ENCODE data around the gene RABGAP1L.

The RABGAP1L gene

DNA sequence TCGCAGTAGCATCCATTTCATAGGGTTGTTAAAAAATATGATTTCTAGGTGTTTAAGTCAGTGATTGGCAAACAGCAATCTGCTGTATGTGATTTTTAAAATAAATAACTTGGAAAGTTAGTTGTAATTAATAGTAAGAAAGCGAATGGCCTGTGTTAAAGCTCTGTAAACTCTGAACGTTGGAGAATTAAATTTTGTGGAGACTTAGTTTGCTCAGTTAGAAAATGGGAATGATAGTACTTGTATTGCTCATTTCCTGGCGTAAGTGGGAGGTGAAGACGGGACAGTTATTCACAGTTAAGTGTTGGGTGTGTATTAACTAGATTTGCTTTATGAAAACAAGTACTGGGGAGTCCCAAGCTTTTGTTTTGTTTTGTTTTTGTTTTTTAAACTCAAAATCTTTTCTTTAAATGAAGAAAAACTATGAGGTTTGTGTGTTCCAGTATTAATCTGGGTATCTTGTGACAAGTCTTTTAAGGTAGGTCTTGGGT lies 841.4 kb downstream of the RABGAP1L start:
- TF ChIP-seq ZNF274 (IDR thresholded peaks at IDR 0.05; ENCODE audit: low read depth, low read length): no peak
- TF ChIP-seq YY1 (IDR thresholded peaks at IDR 0.05; ENCODE audit: insufficient read depth, insufficient read length): no peak
- no peak for TF ChIP-seq SUZ12 (IDR thresholded peaks at IDR 0.05; ENCODE audit: extremely low read depth, insufficient read depth, insufficient read length)
- H3K4me3 ChIP-seq (ENCODE audit: insufficient read length, low read depth): peak overlapping the region; percentile 98
- no peaks in the 10 kb centered on the region for H3K4me1 ChIP-seq (ENCODE audit: insufficient read depth, insufficient read length)
- no peak for DNase-seq (ENCODE audit: low read depth, low spot score)
- H3K9ac ChIP-seq (ENCODE audit: insufficient read length, low read depth): peak overlapping the region; percentile 100
- no peaks in the 10 kb centered on the region for H3K27me3 ChIP-seq (ENCODE audit: insufficient read depth, insufficient read length)
- no peaks in the 10 kb centered on the region for H3K9me3 ChIP-seq (ENCODE audit: insufficient read depth, low read length)
- peaks cover 41% of the 10 kb centered on the region for H3K36me3 ChIP-seq (ENCODE audit: insufficient read depth, insufficient read length, low read length)

DNA sequence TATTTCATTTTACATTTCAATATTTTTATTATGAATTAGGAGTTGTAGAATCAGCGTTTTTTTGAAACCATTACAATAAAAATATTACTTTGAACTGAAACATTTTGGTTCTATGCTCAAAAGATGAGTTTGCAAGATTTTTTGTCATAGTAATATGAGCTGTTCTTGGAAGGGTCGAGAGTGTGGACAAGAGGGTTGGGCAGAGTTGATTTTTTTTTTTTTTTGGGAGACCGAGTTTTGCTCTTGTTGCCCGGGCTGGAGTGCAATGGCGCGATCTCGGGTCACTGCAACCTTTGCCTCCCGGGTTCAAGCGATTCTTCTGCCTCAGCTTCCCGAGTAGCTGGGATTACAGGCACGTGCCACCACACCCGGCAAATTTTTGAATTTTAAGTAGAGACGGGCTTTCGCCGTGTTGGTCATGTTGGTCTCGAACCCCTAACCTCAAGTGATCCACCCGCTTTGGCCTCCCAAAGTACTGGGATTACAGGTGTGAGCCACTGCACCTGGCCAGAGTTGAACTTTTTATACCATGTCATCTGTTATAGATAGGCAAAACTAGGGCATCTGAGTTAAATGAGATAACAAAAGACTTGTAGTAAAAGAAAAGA lies 843.7 kb downstream of the RABGAP1L start:
- no peaks in the 10 kb centered on the region for H3K27me3 ChIP-seq (ENCODE audit: insufficient read depth, insufficient read length)
- no peak overlapping the region for H3K4me3 ChIP-seq (ENCODE audit: insufficient read length, low read depth)
- peaks cover 52% of the 10 kb centered on the region for H3K36me3 ChIP-seq (ENCODE audit: insufficient read depth, insufficient read length, low read length)
- no peak for DNase-seq (ENCODE audit: low read depth, low spot score)
- H3K9me3 ChIP-seq (ENCODE audit: insufficient read depth, low read length): no peaks in the 10 kb centered on the region
- TF ChIP-seq SUZ12 (IDR thresholded peaks at IDR 0.05; ENCODE audit: extremely low read depth, insufficient read depth, insufficient read length) (no peak), YY1 (IDR thresholded peaks at IDR 0.05; ENCODE audit: insufficient read depth, insufficient read length) (no peak), ZNF274 (IDR thresholded peaks at IDR 0.05; ENCODE audit: low read depth, low read length) (no peak)
- H3K4me1 ChIP-seq (ENCODE audit: insufficient read depth, insufficient read length): no peaks in the 10 kb centered on the region
- H3K9ac ChIP-seq (ENCODE audit: insufficient read length, low read depth): no peak overlapping the region

DNA sequence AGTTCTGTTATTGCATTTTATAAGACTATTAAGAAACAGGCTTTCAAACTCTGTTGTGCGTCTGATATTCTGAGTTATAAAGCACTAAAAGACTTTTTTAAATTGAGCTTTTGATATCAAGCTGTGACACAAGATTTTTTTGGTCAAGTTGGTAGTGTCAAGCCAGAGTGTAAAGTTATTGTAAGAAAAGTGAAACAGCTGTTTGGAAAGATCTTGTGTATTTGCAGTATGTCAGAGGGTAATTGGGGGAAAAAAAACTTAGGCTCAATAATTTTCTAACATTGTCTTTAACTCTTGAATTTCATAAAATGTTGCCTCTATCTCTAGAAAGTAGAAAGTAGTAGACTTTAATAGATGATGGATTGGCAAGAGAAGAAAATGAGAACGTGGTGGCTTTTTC lies 844.2 kb downstream of the RABGAP1L start:
- peaks cover 57% of the 10 kb centered on the region for H3K36me3 ChIP-seq (ENCODE audit: insufficient read depth, insufficient read length, low read length)
- H3K9me3 ChIP-seq (ENCODE audit: insufficient read depth, low read length): no peaks in the 10 kb centered on the region
- no peaks in the 10 kb centered on the region for H3K27me3 ChIP-seq (ENCODE audit: insufficient read depth, insufficient read length)
- TF ChIP-seq YY1 (IDR thresholded peaks at IDR 0.05; ENCODE audit: insufficient read depth, insufficient read length) (no peak), SUZ12 (IDR thresholded peaks at IDR 0.05; ENCODE audit: extremely low read depth, insufficient read depth, insufficient read length) (no peak), ZNF274 (IDR thresholded peaks at IDR 0.05; ENCODE audit: low read depth, low read length) (no peak)
- no peak overlapping the region for H3K9ac ChIP-seq (ENCODE audit: insufficient read length, low read depth)
- no peaks in the 10 kb centered on the region for H3K4me1 ChIP-seq (ENCODE audit: insufficient read depth, insufficient read length)
- no peak overlapping the region for H3K4me3 ChIP-seq (ENCODE audit: insufficient read length, low read depth)
- no peak for DNase-seq (ENCODE audit: low read depth, low spot score)

DNA sequence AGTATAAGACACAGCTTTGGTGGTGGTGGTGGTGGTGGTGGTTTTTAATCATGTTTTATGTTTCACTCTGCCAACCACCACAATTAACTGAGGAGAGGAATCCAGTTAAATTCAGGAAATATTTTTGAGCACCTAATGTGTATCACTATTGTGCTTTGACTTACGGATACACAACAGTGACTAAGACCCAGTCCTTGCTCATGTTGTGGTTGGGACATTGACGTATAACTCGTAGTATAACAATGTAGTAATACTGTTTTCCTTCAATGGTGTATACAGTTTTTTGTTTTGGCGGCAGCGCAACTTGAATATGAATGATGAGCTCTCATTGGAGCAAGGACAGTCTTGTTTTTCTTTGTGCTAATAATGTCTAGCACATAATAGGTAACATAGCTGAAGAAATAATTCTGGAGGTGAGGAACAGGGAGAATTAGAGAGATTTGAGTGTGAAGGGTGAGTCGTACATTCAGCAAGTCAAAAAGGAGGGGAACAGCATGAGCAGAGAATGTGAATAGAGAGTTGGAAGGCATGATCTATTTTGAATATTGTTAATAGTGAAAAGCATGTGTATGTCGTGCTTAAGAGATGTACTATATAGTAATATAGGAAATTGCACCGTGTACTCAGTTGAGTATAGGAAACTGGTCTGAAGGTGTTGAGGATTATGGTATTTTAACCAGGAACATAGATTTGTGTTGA lies 845.9 kb downstream of the RABGAP1L start:
- no peak overlapping the region for H3K9ac ChIP-seq (ENCODE audit: insufficient read length, low read depth)
- TF ChIP-seq YY1 (IDR thresholded peaks at IDR 0.05; ENCODE audit: insufficient read depth, insufficient read length): no peak
- TF ChIP-seq ZNF274 (IDR thresholded peaks at IDR 0.05; ENCODE audit: low read depth, low read length): no peak
- no peak for TF ChIP-seq SUZ12 (IDR thresholded peaks at IDR 0.05; ENCODE audit: extremely low read depth, insufficient read depth, insufficient read length)
- no peaks in the 10 kb centered on the region for H3K27me3 ChIP-seq (ENCODE audit: insufficient read depth, insufficient read length)
- H3K4me3 ChIP-seq (ENCODE audit: insufficient read length, low read depth): no peak overlapping the region
- no peak for DNase-seq (ENCODE audit: low read depth, low spot score)
- H3K9me3 ChIP-seq (ENCODE audit: insufficient read depth, low read length): no peaks in the 10 kb centered on the region
- peaks cover 72% of the 10 kb centered on the region for H3K36me3 ChIP-seq (ENCODE audit: insufficient read depth, insufficient read length, low read length)
- H3K4me1 ChIP-seq (ENCODE audit: insufficient read depth, insufficient read length): no peaks in the 10 kb centered on the region

DNA sequence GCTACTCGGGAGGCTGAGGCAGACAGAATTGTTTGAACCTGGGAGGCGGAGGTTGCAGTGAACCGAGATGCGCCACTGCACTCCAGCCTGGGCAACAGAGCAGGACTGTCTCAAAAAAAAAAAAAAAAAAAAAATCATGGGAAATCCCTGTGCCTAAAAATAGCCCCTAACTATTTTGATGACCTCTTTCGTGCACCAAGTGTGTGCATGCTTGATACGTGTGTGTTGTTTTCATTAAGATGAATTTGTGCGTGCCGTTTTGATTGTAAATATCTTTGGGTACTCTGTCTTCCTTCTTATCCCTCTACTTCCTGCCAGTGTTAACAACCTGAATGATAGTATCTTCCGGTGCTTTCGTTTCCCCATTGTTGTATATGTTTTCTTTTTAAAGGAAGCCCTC lies 850.2 kb downstream of the RABGAP1L start:
- no peak for DNase-seq (ENCODE audit: low read depth, low spot score)
- no peak overlapping the region for H3K9ac ChIP-seq (ENCODE audit: insufficient read length, low read depth)
- no peak for TF ChIP-seq YY1 (IDR thresholded peaks at IDR 0.05; ENCODE audit: insufficient read depth, insufficient read length)
- no peak for TF ChIP-seq ZNF274 (IDR thresholded peaks at IDR 0.05; ENCODE audit: low read depth, low read length)
- H3K9me3 ChIP-seq (ENCODE audit: insufficient read depth, low read length): no peaks in the 10 kb centered on the region
- no peaks in the 10 kb centered on the region for H3K4me1 ChIP-seq (ENCODE audit: insufficient read depth, insufficient read length)
- H3K27me3 ChIP-seq (ENCODE audit: insufficient read depth, insufficient read length): no peaks in the 10 kb centered on the region
- peaks cover 98% of the 10 kb centered on the region for H3K36me3 ChIP-seq (ENCODE audit: insufficient read depth, insufficient read length, low read length)
- H3K4me3 ChIP-seq (ENCODE audit: insufficient read length, low read depth): no peak overlapping the region

DNA sequence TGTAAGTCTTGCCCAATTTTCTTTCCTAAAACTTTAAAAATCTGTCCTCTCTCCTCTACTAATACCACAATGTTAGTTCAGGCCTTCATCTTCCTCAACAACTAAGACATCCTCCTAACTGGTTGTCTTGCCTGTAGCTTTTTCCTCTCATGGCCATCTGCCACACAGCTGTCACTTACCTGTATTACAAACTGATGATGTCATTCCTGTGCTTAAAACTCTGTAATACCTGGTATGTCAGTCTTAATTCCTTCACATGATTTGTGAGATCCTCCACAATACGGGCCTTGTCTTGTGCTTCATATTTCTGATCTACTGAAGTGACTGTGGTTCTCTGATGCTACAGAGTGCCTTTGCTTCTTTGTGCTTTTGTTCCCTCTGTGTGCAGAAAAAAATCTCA lies 854.1 kb downstream of the RABGAP1L start:
- no peak for DNase-seq (ENCODE audit: low read depth, low spot score)
- H3K36me3 ChIP-seq (ENCODE audit: insufficient read depth, insufficient read length, low read length): peaks cover 94% of the 10 kb centered on the region

DNA sequence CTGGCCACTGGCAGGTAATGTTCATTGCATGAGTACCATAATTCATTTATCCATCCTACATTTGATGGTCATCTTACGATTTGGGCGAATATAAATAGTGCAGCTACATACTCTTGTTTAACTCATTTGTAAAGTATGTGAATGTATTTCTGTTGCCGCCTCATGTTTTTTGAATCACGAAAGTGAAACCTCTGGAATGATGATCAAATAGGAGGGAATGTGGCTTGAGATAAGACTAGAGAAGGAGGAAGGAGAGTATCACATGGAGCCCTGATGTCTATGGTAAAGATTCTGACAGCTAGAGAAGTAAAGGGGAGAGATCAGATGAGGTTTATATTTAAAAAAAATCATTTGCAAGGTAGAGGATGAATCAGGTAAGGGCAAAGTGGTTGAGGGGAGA lies 855.9 kb downstream of the RABGAP1L start:
- DNase-seq (ENCODE audit: low read depth, low spot score): no peak
- no peaks in the 10 kb centered on the region for H3K27me3 ChIP-seq (ENCODE audit: insufficient read depth, insufficient read length)
- no peaks in the 10 kb centered on the region for H3K9me3 ChIP-seq (ENCODE audit: insufficient read depth, low read length)
- no peak for TF ChIP-seq YY1 (IDR thresholded peaks at IDR 0.05; ENCODE audit: insufficient read depth, insufficient read length)
- TF ChIP-seq SUZ12 (IDR thresholded peaks at IDR 0.05; ENCODE audit: extremely low read depth, insufficient read depth, insufficient read length): no peak
- TF ChIP-seq ZNF274 (IDR thresholded peaks at IDR 0.05; ENCODE audit: low read depth, low read length): no peak
- no peak overlapping the region for H3K4me3 ChIP-seq (ENCODE audit: insufficient read length, low read depth)
- no peak overlapping the region for H3K9ac ChIP-seq (ENCODE audit: insufficient read length, low read depth)
- no peaks in the 10 kb centered on the region for H3K4me1 ChIP-seq (ENCODE audit: insufficient read depth, insufficient read length)
- peaks cover 89% of the 10 kb centered on the region for H3K36me3 ChIP-seq (ENCODE audit: insufficient read depth, insufficient read length, low read length)

More for the DNA sequence above, 854.1 kb downstream of the RABGAP1L start:
- Histone ChIP-seq H3K27me3 (ENCODE audit: insufficient read depth, insufficient read length) (no peaks in the 10 kb centered on the region), H3K9me3 (ENCODE audit: insufficient read depth, low read length) (no peaks in the 10 kb centered on the region), H3K4me3 (ENCODE audit: insufficient read length, low read depth) (no peak overlapping the region), H3K4me1 (ENCODE audit: insufficient read depth, insufficient read length) (no peaks in the 10 kb centered on the region), H3K9ac (ENCODE audit: insufficient read length, low read depth) (no peak overlapping the region)
- TF ChIP-seq ZNF274 (IDR thresholded peaks at IDR 0.05; ENCODE audit: low read depth, low read length) (no peak), SUZ12 (IDR thresholded peaks at IDR 0.05; ENCODE audit: extremely low read depth, insufficient read depth, insufficient read length) (no peak), YY1 (IDR thresholded peaks at IDR 0.05; ENCODE audit: insufficient read depth, insufficient read length) (no peak)

All from NT2/D1 (cell line).